WTC11 (cell line): Measurements from ENCODE around the gene MYH9. TPM values are rescaled to one million over a fixed set of nuclear protein-coding genes. Genes with fewer than 3 reads are reported as not detected.

Experiments used
- ATAC-seq: fragments of 200-7000 bp; cut with Tn5 transposase; 2 replicates; pipeline ENCODE4 v1.10.0; 2021; ENCODE audit warnings: mild to moderate bottlenecking, moderate library complexity
- CTCF ChIA-PET: fragments of 300-600 bp; sonication (Branson Sonifier 250); formaldehyde crosslinking; loops from one replicate; lab custom pipeline; 2021; ENCODE audit warnings: antibody characterized with exemption; lab: Charles Lee
- POLR2A ChIA-PET: fragments of 350-600 bp; sonication (Branson Sonifier 250); formaldehyde crosslinking; loops from one replicate; lab custom pipeline; 2021; ENCODE audit warnings: antibody characterized with exemption; lab: Charles Lee
- DNase-seq: peaks from one replicate; pipeline ENCODE4 v3.0.0; 2021; ENCODE audit warnings: low spot score
- H3K27ac Mint-ChIP-seq: 2 replicates; pipeline ENCODE4 v1.8.0; 2021; ENCODE audit warnings: mixed read lengths
- H3K27me3 Mint-ChIP-seq: 2 replicates; pipeline ENCODE4 v1.8.0; 2021; ENCODE audit warnings: low read depth, mild to moderate bottlenecking, moderate library complexity, mixed read lengths
- H3K36me3 Mint-ChIP-seq: 2 replicates; pipeline ENCODE4 v1.8.0; 2021; ENCODE audit warnings: mixed read lengths
- H3K4me1 Mint-ChIP-seq: 2 replicates; pipeline ENCODE4 v1.8.0; 2022; ENCODE audit warnings: mixed read lengths
- H3K4me3 Mint-ChIP-seq: 2 replicates; pipeline ENCODE4 v1.8.0; 2021; ENCODE audit warnings: mild to moderate bottlenecking, moderate library complexity, mixed read lengths
- H3K9me3 Mint-ChIP-seq: 2 replicates; pipeline ENCODE4 v1.8.0; 2021; ENCODE audit warnings: mixed read lengths
- AFF4 ChIP-seq: sonication (generic); formaldehyde crosslinking; IDR thresholded peaks from 2 replicates; pipeline ENCODE4 v1.8.1; 2023; ENCODE audit warnings: mild to moderate bottlenecking, missing genetic modification reagents, borderline replicate concordance
- ATF6 ChIP-seq: sonication (generic); formaldehyde crosslinking; IDR thresholded peaks from 2 replicates; pipeline ENCODE4 v1.8.1; 2023; ENCODE audit warnings: mild to moderate bottlenecking, missing genetic modification reagents
- CREM ChIP-seq: sonication (generic); formaldehyde crosslinking; IDR thresholded peaks from 2 replicates; pipeline ENCODE4 v1.8.1; 2022; ENCODE audit warnings: mild to moderate bottlenecking, missing genetic modification reagents, moderate library complexity
- ETV6 ChIP-seq: sonication (generic); formaldehyde crosslinking; IDR thresholded peaks from 2 replicates; pipeline ENCODE4 v1.8.1; 2022; ENCODE audit warnings: mild to moderate bottlenecking, missing genetic modification reagents
- GABPB1 ChIP-seq: sonication (generic); formaldehyde crosslinking; IDR thresholded peaks from 2 replicates; pipeline ENCODE4 v1.8.1; 2023; ENCODE audit warnings: mild to moderate bottlenecking, missing genetic modification reagents
- GRHL2 ChIP-seq: fragments of 250-450 bp; sonication (Bioruptor Pico); IDR thresholded peaks from 2 replicates; pipeline ENCODE4 v1.8.0; 2022; ENCODE audit warnings: mild to moderate bottlenecking, moderate library complexity; ENCODE audit not compliant: insufficient replicate concordance, severe bottlenecking
- JUN ChIP-seq: sonication (generic); formaldehyde crosslinking; IDR thresholded peaks from 2 replicates; pipeline ENCODE4 v1.8.0; 2023; ENCODE audit warnings: mild to moderate bottlenecking, missing genetic modification reagents
- MAX ChIP-seq: sonication (generic); formaldehyde crosslinking; IDR thresholded peaks from 2 replicates; pipeline ENCODE4 v1.8.0; 2022; ENCODE audit warnings: mild to moderate bottlenecking, missing genetic modification reagents
- MYBL2 ChIP-seq: sonication (generic); formaldehyde crosslinking; IDR thresholded peaks from 2 replicates; pipeline ENCODE4 v1.8.1; 2023; ENCODE audit warnings: mild to moderate bottlenecking, moderate library complexity, missing genetic modification reagents
- OVOL2 ChIP-seq: fragments of 250-450 bp; sonication (Bioruptor Pico); IDR thresholded peaks from 2 replicates; pipeline ENCODE4 v1.9.0; 2021; ENCODE audit warnings: mild to moderate bottlenecking, borderline replicate concordance
- PREB ChIP-seq: sonication (generic); formaldehyde crosslinking; IDR thresholded peaks from 2 replicates; pipeline ENCODE4 v1.8.1; 2022; ENCODE audit warnings: mild to moderate bottlenecking, missing genetic modification reagents, moderate library complexity, borderline replicate concordance
- PRRX2 ChIP-seq: fragments of 250-450 bp; sonication (Bioruptor Pico); IDR thresholded peaks from 2 replicates; pipeline ENCODE4 v1.8.0; 2021; ENCODE audit warnings: mild to moderate bottlenecking
- SOX15 ChIP-seq: fragments of 250-450 bp; sonication (Bioruptor Pico); IDR thresholded peaks from 2 replicates; pipeline ENCODE4 v1.9.0; 2021; ENCODE audit warnings: mild to moderate bottlenecking
- TEAD4 ChIP-seq: sonication (generic); formaldehyde crosslinking; IDR thresholded peaks from 2 replicates; pipeline ENCODE4 v1.8.0; 2022; ENCODE audit warnings: mild to moderate bottlenecking, missing genetic modification reagents
- ZNF219 ChIP-seq: sonication (generic); formaldehyde crosslinking; IDR thresholded peaks from 2 replicates; pipeline ENCODE4 v1.8.0; 2023; ENCODE audit warnings: missing genetic modification reagents, mild to moderate bottlenecking, borderline replicate concordance
- ZNF232 ChIP-seq: sonication (generic); formaldehyde crosslinking; IDR thresholded peaks from 2 replicates; pipeline ENCODE4 v1.8.0; 2022; ENCODE audit warnings: mild to moderate bottlenecking, missing genetic modification reagents
- ZNF263 ChIP-seq: sonication (generic); formaldehyde crosslinking; IDR thresholded peaks from 2 replicates; pipeline ENCODE4 v1.8.1; 2022; ENCODE audit warnings: low read depth, mild to moderate bottlenecking, moderate library complexity, missing genetic modification reagents
- ZNF396 ChIP-seq: fragments of 250-450 bp; sonication (Bioruptor Pico); IDR thresholded peaks from 2 replicates; pipeline ENCODE4 v1.8.0; 2021; ENCODE audit warnings: mild to moderate bottlenecking, moderate library complexity, borderline replicate concordance
- ZNF671 ChIP-seq: fragments of 250-450 bp; sonication (Bioruptor Pico); IDR thresholded peaks from 2 replicates; pipeline ENCODE4 v1.8.0; 2021; ENCODE audit warnings: mild to moderate bottlenecking
- total RNA-seq: library from RNA; stranded (reverse); gene quantifications from 3 replicates; pipeline ENCODE4 v1.2.3, GENCODE V29; 2021

Gene MYH9
- total RNA-seq, 1 experiment from 2014 or later: 277 TPM

- no peak for TF ChIP-seq PREB
- TF ChIP-seq ZNF219 (CRISPR knock-in tag): no peak
- no peak for TF ChIP-seq ATF6 (CRISPR knock-in tag)
- no peak for TF ChIP-seq JUN
Measured at GRCh38 chr22:36234919-36235318, 152.8 kb downstream of the MYH9 start (continued).

- H3K36me3 Mint-ChIP-seq: peaks cover 8% of the 10 kb centered on the region
- POLR2A ChIA-PET: no interaction called here
Measured at GRCh38 chr22:36234213-36234612, 153.6 kb downstream of the MYH9 start.

GRCh38 chr22:36233796-36234195 is 154.0 kb downstream of the MYH9 start:
- peaks cover 9% of the 10 kb centered on the region for H3K36me3 Mint-ChIP-seq
- ATAC-seq (no peak), DNase-seq (no peak)
- no peak for TF ChIP-seq MAX (CRISPR knock-in tag)
- TF ChIP-seq ZNF263 (CRISPR knock-in tag): no peak
- no peak for TF ChIP-seq ZNF396
- no peak for TF ChIP-seq PRRX2 (CRISPR knock-in tag)
- TF ChIP-seq AFF4 (CRISPR knock-in tag): no peak
- TF ChIP-seq MYBL2 (CRISPR knock-in tag): no peak
- TF ChIP-seq GRHL2 (CRISPR knock-in tag): no peak
- TF ChIP-seq OVOL2: no peak
- TF ChIP-seq TEAD4 (CRISPR knock-in tag): no peak
- no peak overlapping the region for H3K4me3 Mint-ChIP-seq
- ChIA-PET POLR2A (no interaction called here), CTCF (no interaction called here)
- peaks cover 15% of the 10 kb centered on the region for H3K4me1 Mint-ChIP-seq
- peaks cover 5% of the 10 kb centered on the region; the same call in 1 of the 2 replicates for H3K9me3 Mint-ChIP-seq
- no peaks in the 10 kb centered on the region; the same call in 1 of the 2 replicates for H3K27me3 Mint-ChIP-seq
- no peak overlapping the region for H3K27ac Mint-ChIP-seq

More at GRCh38 chr22:36234213-36234612, 153.6 kb downstream of the MYH9 start:
- Mint-ChIP-seq H3K4me3 (no peak overlapping the region), H3K4me1 (peaks cover 15% of the 10 kb centered on the region), H3K27ac (no peak overlapping the region), H3K27me3 (no peaks in the 10 kb centered on the region; the same call in 1 of the 2 replicates), H3K9me3 (peaks cover 5% of the 10 kb centered on the region; the same call in 1 of the 2 replicates)
- DNase-seq (no peak), ATAC-seq (no peak)
- TF ChIP-seq CREM (CRISPR knock-in tag): no peak
- no peak for TF ChIP-seq ZNF671
- TF ChIP-seq GRHL2 (CRISPR knock-in tag): no peak
- TF ChIP-seq ZNF232 (CRISPR knock-in tag): no peak
- no peak for TF ChIP-seq GABPB1
- TF ChIP-seq SOX15 (CRISPR knock-in tag): no peak
- no peak for TF ChIP-seq AFF4 (CRISPR knock-in tag)
- TF ChIP-seq ZNF396: no peak
- TF ChIP-seq MAX (CRISPR knock-in tag): no peak
- no peak for TF ChIP-seq OVOL2
- no peak for TF ChIP-seq ETV6 (CRISPR knock-in tag)
- CTCF ChIA-PET: interaction anchor here (0.5 kb wide), 1 partner anchor 43 kb away, joined by 3 read pairs; no protein-coding TSS in a partner anchor
